Fibroblast of mammary gland (primary cell): Measurements from ENCODE around the gene DVL2.
"Not testable (repeated sequence)": the region's sequence is repeated elsewhere in the genome, so short reads cannot be mapped to it uniquely, and the experiment has no call there.

Experiments used
- DNase-seq: peaks from one replicate; pipeline ENCODE4 v3.0.0-alpha.2; 2010; ENCODE audit warnings: low read depth
- H3K4me3 ChIP-seq: 2 replicates; pipeline ENCODE4 v1.5.1; 2011; ENCODE audit warnings: low read depth, mild to moderate bottlenecking, low read length, moderate library complexity; ENCODE audit not compliant: control insufficient read depth
- TF ChIP-seq, protein P1 (sequence below): conservative IDR thresholded peaks from 2 replicates; pipeline ENCODE4 v1.5.1; 2011; ENCODE audit warnings: low read depth, low read length, inconsistent platforms; ENCODE audit not compliant: control insufficient read depth, insufficient read depth

The DVL2 gene

GRCh38 chr17:7249214-7249613 is 14.9 kb upstream of the DVL2 start:
- no peak overlapping the region for H3K4me3 ChIP-seq
- DNase-seq: no peak
- TF ChIP-seq, protein P1, sequence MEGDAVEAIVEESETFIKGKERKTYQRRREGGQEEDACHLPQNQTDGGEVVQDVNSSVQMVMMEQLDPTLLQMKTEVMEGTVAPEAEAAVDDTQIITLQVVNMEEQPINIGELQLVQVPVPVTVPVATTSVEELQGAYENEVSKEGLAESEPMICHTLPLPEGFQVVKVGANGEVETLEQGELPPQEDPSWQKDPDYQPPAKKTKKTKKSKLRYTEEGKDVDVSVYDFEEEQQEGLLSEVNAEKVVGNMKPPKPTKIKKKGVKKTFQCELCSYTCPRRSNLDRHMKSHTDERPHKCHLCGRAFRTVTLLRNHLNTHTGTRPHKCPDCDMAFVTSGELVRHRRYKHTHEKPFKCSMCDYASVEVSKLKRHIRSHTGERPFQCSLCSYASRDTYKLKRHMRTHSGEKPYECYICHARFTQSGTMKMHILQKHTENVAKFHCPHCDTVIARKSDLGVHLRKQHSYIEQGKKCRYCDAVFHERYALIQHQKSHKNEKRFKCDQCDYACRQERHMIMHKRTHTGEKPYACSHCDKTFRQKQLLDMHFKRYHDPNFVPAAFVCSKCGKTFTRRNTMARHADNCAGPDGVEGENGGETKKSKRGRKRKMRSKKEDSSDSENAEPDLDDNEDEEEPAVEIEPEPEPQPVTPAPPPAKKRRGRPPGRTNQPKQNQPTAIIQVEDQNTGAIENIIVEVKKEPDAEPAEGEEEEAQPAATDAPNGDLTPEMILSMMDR: no peak

GRCh38 chr17:7248796-7249195 is 14.5 kb upstream of the DVL2 start:
- H3K4me3 ChIP-seq: no peak overlapping the region
- DNase-seq: no peak
- TF ChIP-seq, protein P1: no peak

DNA sequence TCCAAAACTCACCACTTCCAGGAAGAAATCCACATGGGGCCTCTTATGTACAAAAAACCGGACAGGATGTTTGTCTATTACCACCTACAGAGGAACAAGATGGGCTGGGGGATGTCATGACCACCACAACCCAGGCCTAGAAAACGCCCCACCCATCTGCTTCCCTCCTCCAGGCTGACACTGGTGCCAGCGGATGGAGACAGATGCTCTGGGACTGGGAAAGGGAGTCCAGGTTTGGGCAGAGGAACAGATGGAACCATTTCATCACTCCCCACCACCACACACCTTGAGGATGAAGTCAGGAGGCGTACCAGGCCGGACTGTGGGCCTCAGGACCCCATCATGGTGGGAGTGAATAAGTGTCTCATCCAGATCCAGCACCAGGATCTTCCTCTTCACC is 12.5 kb upstream of the DVL2 start:
- no peak for DNase-seq
- no peak overlapping the region for H3K4me3 ChIP-seq
- TF ChIP-seq, protein P1: no peak

- H3K4me3 ChIP-seq, DNase-seq: not testable (repeated sequence)
Observed at GRCh38 chr17:7243838-7244237, 9.5 kb upstream of the DVL2 start.

- TF ChIP-seq, protein P1: no peak
- peak overlapping the region; percentile 74 for H3K4me3 ChIP-seq
- no peak for DNase-seq
Observed at GRCh38 chr17:7243453-7243729, 9.1 kb upstream of the DVL2 start.

GRCh38 chr17:7242717-7243452 is 8.6 kb upstream of the DVL2 start:
- peak; percentile 95 for DNase-seq
- H3K4me3 ChIP-seq: peak overlapping the region; percentile 74
- TF ChIP-seq, protein P1: no peak

DNA sequence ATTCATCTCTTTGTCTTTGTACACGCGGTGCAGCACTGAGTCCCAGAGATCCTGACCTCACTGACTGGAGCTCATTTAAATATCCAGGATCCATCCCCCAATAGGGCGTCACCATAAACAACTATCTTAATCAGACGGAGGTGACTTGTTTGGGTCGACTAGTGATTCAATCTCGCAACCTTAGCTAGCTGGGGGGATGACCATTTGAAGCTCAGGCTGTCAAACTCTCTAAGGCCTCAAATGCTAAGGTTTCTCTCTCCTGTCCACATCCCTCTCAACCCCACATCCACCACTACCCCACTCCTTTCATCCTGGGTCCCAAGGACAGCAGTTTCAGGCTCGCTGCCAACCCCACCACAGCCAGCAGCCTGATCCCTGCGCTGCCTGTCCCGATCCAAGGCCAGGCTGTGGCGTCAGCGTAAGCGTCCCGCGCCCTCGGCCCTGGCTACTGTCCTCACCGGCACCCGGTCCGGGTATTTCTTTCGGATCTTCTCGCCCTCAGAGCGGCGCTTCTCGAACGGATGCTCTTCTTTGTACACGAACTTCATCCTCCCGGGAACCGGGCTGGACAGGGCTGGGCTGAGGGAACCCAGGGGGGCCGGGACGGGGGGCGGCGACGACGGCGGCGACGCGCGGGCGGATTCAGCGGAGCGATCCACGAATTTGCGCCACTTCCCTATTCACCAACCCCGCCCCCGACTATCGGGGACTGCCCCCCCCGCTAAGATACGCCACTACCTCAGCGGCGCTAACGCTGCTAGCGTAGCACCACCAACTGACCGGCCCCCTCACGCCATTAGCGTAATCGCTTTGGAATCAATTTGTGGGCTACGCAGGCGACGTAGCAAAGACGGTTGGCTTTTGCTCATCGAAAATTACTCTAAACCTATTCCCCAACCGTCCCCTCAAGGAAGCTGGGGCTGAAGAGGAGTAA is 7.7 kb upstream of the DVL2 start, which contains the start of gene GABARAP:
Gene GABARAP (minus strand): TSS at position 667 of the 934 bp plus-strand sequence. CDS start 119 bp downstream, at position 548.
- TF ChIP-seq, protein P1: no peak
- H3K4me3 ChIP-seq: peak within 1 kb of the TSS; percentile 74
- peak; percentile 90 for DNase-seq
